ENCODE measurements around the gene ERO1B.

DNA sequence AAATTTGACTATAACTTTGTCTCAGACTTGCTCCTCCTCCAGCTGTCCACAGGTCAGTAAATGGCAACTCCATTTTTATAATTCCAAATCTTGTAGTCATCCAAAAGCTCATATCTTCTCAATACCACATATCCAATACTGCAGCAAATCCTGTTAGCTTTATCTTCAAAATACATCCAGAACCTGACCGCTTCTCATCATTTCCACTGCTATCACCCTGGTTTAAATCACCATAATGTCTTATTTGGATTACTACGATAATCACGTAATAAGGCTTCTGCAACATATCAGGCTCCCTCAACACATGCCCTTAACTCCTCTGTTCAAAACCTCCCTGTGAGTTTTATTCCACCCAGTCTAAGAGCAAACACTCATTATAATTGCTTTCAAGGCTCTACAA lies 34.5 kb downstream of the ERO1B start:
- TF ChIP-seq GATA2 (IDR thresholded peaks at IDR 0.05; ENCODE audit: low read depth, low read length) (no peak), GATA3 (IDR thresholded peaks at IDR 0.05; ENCODE audit: low read depth, low read length) (no peak)
